GM23338 (cell line): ENCODE data around the gene LAMA4. TPM values are rescaled to one million over a fixed set of nuclear protein-coding genes. Genes with fewer than 3 reads are reported as not detected.

Experiments used
- ATAC-seq: fragments of 200-7000 bp; cut with Tn5 transposase; 3 replicates; pipeline ENCODE4 v1.9.1; 2020
- DNase-seq: peaks from one replicate; pipeline ENCODE4 v3.0.0-alpha.2; 2015; ENCODE audit warnings: low spot score
- H2AFZ ChIP-seq: fragments of 200-600 bp; sonication (generic); 2 replicates; pipeline ENCODE4 v1.8.0; 2016; ENCODE audit warnings: antibody characterized with exemption, mild to moderate bottlenecking, moderate library complexity
- H3F3A ChIP-seq: fragments of 200-600 bp; sonication (generic); replicated peaks from 2 replicates; pipeline ENCODE4 v1.8.0; 2017; ENCODE audit warnings: antibody characterized with exemption, mixed run types, low read depth
- H3K27ac ChIP-seq: fragments of 200-600 bp; sonication (generic); 2 replicates; pipeline ENCODE4 v1.6.1; 2016; ENCODE audit warnings: low read depth
- H3K27me3 ChIP-seq: fragments of 200-600 bp; sonication (generic); 2 replicates; pipeline ENCODE4 v1.8.0; 2016; ENCODE audit warnings: mild to moderate bottlenecking, mixed run types, moderate library complexity; ENCODE audit not compliant: insufficient read depth
- H3K36me3 ChIP-seq: fragments of 200-600 bp; sonication (generic); 2 replicates; pipeline ENCODE4 v1.8.0; 2016; ENCODE audit warnings: mild to moderate bottlenecking; ENCODE audit not compliant: insufficient read depth
- H3K4me1 ChIP-seq: fragments of 200-600 bp; sonication (generic); 2 replicates; pipeline ENCODE4 v1.8.0; 2016; ENCODE audit warnings: mild to moderate bottlenecking, moderate library complexity; ENCODE audit not compliant: insufficient read depth
- H3K4me2 ChIP-seq: fragments of 200-600 bp; sonication (generic); 2 replicates; pipeline ENCODE4 v1.7.1; 2017; ENCODE audit warnings: mixed run types
- H3K4me3 ChIP-seq: fragments of 200-600 bp; sonication (generic); 2 replicates; pipeline ENCODE4 v1.6.1; 2016; ENCODE audit warnings: mixed run types
- H3K79me2 ChIP-seq: fragments of 200-600 bp; sonication (generic); replicated peaks from 2 replicates; pipeline ENCODE4 v1.8.0; 2017; ENCODE audit warnings: mild to moderate bottlenecking; ENCODE audit not compliant: insufficient read depth
- H3K9me2 ChIP-seq: fragments of 200-600 bp; sonication (generic); 2 replicates; pipeline ENCODE4 v1.8.0; 2017; ENCODE audit not compliant: insufficient read depth
- H4K20me1 ChIP-seq: fragments of 200-600 bp; sonication (generic); replicated peaks from 2 replicates; pipeline ENCODE4 v1.8.0; 2017; ENCODE audit warnings: mild to moderate bottlenecking; ENCODE audit not compliant: insufficient read depth
- H3K27ac Mint-ChIP-seq: 2 replicates; pipeline ENCODE4 v1.8.0; 2020; ENCODE audit warnings: inconsistent platforms, mild to moderate bottlenecking, moderate library complexity, mixed read lengths
- H3K27me3 Mint-ChIP-seq: 3 replicates; pipeline ENCODE4 v1.8.0; 2022; ENCODE audit warnings: low read depth, mild to moderate bottlenecking, moderate library complexity, mixed read lengths, inconsistent platforms; ENCODE audit not compliant: insufficient read depth, poor library complexity
- H3K36me3 Mint-ChIP-seq: 3 replicates; pipeline ENCODE4 v1.8.0; 2021; ENCODE audit warnings: low read depth, mild to moderate bottlenecking, inconsistent platforms, moderate library complexity, mixed read lengths
- H3K4me1 Mint-ChIP-seq: 3 replicates; pipeline ENCODE4 v1.8.0; 2020; ENCODE audit warnings: mild to moderate bottlenecking, inconsistent platforms, mixed read lengths
- H3K4me3 Mint-ChIP-seq: 3 replicates; pipeline ENCODE4 v1.8.0; 2021; ENCODE audit warnings: moderate library complexity, mild to moderate bottlenecking, inconsistent platforms, mixed read lengths
- H3K9me3 Mint-ChIP-seq: 3 replicates; pipeline ENCODE4 v1.8.0; 2020; ENCODE audit warnings: moderate library complexity, mild to moderate bottlenecking, inconsistent platforms, mixed read lengths
- ETS1 ChIP-seq: IDR thresholded peaks from 2 replicates; pipeline ENCODE4 v1.6.1; 2016; ENCODE audit warnings: antibody characterized with exemption
- EZH2phosphoT487 ChIP-seq: fragments of 200-600 bp; sonication (generic); IDR thresholded peaks from one replicate; pipeline ENCODE4 v1.8.1; 2018; ENCODE audit warnings: antibody characterized with exemption; ENCODE audit not compliant: unreplicated experiment
- JUNB ChIP-seq: IDR thresholded peaks from one replicate; pipeline ENCODE4 v1.6.1; 2016; ENCODE audit warnings: antibody characterized with exemption; ENCODE audit not compliant: unreplicated experiment
- NANOG ChIP-seq: IDR thresholded peaks from 2 replicates; pipeline ENCODE4 v1.6.1; 2016; ENCODE audit warnings: antibody characterized with exemption, borderline replicate concordance
- POLR2AphosphoS5 ChIP-seq: IDR thresholded peaks from 2 replicates; pipeline ENCODE4 v1.6.1; 2016; ENCODE audit warnings: antibody characterized with exemption, low read depth
- REST ChIP-seq: IDR thresholded peaks from one replicate; pipeline ENCODE4 v1.6.1; 2018; ENCODE audit warnings: antibody characterized with exemption; ENCODE audit not compliant: unreplicated experiment
- STAT1 ChIP-seq: IDR thresholded peaks from one replicate; pipeline ENCODE4 v1.6.1; 2016; ENCODE audit warnings: antibody characterized with exemption; ENCODE audit not compliant: unreplicated experiment
- ZNF331 ChIP-seq: fragments of 250-450 bp; sonication (Bioruptor Pico); IDR thresholded peaks from 2 replicates; pipeline ENCODE4 v1.5.0; 2020; ENCODE audit warnings: low read depth, mild to moderate bottlenecking, moderate library complexity
- polyA plus RNA-seq: library from polyadenylated mRNA; unstranded; fragments of >200 nt; fragmentation: Nextera tagmentation; extraction: Ambion mirVana; gene quantifications from 2 replicates; pipeline ENCODE4 v1.2.1, GENCODE V29; 2016
- total RNA-seq: library from RNA; depleted of rRNA; stranded (reverse); fragments of >200 nt; shearing (Covaris generic); gene quantifications from 2 replicates; pipeline ENCODE4 v1.2.3, GENCODE V29; 2014
- TF ChIP-seq, protein P1 (sequence below): fragments of 250-450 bp; sonication (Bioruptor Pico); IDR thresholded peaks from 2 replicates; pipeline ENCODE4 v1.5.0; 2020; ENCODE audit warnings: mild to moderate bottlenecking, moderate library complexity

The LAMA4 gene
- total and polyA plus RNA-seq, 2 experiments from 2014 or later: 1.7 to 2.8 TPM

GRCh38 chr6:112150363-112150762 lies 104.0 kb downstream of the LAMA4 start (continued):
- TF ChIP-seq ZNF331 (CRISPR knock-in tag) (no peak), POLR2AphosphoS5 (no peak), EZH2phosphoT487 (no peak), NANOG (no peak)
- TF ChIP-seq, protein P1, sequence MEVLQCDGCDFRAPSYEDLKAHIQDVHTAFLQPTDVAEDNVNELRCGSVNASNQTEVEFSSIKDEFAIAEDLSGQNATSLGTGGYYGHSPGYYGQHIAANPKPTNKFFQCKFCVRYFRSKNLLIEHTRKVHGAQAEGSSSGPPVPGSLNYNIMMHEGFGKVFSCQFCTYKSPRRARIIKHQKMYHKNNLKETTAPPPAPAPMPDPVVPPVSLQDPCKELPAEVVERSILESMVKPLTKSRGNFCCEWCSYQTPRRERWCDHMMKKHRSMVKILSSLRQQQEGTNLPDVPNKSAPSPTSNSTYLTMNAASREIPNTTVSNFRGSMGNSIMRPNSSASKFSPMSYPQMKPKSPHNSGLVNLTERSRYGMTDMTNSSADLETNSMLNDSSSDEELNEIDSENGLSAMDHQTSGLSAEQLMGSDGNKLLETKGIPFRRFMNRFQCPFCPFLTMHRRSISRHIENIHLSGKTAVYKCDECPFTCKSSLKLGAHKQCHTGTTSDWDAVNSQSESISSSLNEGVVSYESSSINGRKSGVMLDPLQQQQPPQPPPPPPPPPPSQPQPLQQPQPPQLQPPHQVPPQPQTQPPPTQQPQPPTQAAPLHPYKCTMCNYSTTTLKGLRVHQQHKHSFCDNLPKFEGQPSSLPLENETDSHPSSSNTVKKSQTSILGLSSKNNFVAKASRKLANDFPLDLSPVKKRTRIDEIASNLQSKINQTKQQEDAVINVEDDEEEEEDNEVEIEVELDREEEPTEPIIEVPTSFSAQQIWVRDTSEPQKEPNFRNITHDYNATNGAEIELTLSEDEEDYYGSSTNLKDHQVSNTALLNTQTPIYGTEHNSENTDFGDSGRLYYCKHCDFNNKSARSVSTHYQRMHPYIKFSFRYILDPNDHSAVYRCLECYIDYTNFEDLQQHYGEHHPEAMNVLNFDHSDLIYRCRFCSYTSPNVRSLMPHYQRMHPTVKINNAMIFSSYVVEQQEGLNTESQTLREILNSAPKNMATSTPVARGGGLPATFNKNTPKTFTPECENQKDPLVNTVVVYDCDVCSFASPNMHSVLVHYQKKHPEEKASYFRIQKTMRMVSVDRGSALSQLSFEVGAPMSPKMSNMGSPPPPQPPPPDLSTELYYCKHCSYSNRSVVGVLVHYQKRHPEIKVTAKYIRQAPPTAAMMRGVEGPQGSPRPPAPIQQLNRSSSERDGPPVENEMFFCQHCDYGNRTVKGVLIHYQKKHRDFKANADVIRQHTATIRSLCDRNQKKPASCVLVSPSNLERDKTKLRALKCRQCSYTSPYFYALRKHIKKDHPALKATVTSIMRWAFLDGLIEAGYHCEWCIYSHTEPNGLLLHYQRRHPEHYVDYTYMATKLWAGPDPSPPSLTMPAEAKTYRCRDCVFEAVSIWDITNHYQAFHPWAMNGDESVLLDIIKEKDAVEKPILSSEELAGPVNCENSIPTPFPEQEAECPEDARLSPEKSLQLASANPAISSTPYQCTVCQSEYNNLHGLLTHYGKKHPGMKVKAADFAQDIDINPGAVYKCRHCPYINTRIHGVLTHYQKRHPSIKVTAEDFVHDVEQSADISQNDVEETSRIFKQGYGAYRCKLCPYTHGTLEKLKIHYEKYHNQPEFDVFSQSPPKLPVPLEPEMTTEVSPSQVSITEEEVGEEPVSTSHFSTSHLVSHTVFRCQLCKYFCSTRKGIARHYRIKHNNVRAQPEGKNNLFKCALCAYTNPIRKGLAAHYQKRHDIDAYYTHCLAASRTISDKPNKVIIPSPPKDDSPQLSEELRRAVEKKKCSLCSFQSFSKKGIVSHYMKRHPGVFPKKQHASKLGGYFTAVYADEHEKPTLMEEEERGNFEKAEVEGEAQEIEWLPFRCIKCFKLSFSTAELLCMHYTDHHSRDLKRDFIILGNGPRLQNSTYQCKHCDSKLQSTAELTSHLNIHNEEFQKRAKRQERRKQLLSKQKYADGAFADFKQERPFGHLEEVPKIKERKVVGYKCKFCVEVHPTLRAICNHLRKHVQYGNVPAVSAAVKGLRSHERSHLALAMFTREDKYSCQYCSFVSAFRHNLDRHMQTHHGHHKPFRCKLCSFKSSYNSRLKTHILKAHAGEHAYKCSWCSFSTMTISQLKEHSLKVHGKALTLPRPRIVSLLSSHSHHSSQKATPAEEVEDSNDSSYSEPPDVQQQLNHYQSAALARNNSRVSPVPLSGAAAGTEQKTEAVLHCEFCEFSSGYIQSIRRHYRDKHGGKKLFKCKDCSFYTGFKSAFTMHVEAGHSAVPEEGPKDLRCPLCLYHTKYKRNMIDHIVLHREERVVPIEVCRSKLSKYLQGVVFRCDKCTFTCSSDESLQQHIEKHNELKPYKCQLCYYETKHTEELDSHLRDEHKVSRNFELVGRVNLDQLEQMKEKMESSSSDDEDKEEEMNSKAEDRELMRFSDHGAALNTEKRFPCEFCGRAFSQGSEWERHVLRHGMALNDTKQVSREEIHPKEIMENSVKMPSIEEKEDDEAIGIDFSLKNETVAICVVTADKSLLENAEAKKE: no peak

GRCh38 chr6:112149719-112150263 lies 104.6 kb downstream of the LAMA4 start:
- Mint-ChIP-seq H3K36me3 (no peaks in the 10 kb centered on the region), H3K4me3 (no peak overlapping the region), H3K27me3 (no peaks in the 10 kb centered on the region), H3K4me1 (no peaks in the 10 kb centered on the region; the same call in 2 of the 3 replicates), H3K9me3 (no peaks in the 10 kb centered on the region), H3K27ac (no peak overlapping the region)
- Histone ChIP-seq H3K27ac (no peak overlapping the region), H3K9me2 (no peaks in the 10 kb centered on the region), H3K36me3 (no peaks in the 10 kb centered on the region), H3K4me2 (no peak overlapping the region), H4K20me1 (no peaks in the 10 kb centered on the region), H2AFZ (peak overlapping the region; percentile 16; the same call in 1 of the 2 replicates), H3K4me1 (no peaks in the 10 kb centered on the region), H3K79me2 (no peaks in the 10 kb centered on the region), H3K27me3 (no peaks in the 10 kb centered on the region), H3K4me3 (no peak overlapping the region), H3F3A (no peaks in the 10 kb centered on the region)
- no peak for DNase-seq
- TF ChIP-seq JUNB (no peak), STAT1 (no peak), ETS1 (no peak), ZNF331 (CRISPR knock-in tag) (no peak), NANOG (no peak), REST (no peak)
- no peak for ATAC-seq
